Osteocyte (in vitro differentiated cells): ENCODE measurements around the gene C2CD4A. TPM values are rescaled to one million over a fixed set of nuclear protein-coding genes. Genes with fewer than 3 reads are reported as not detected.
A peak's percentile ranks its signal among the peaks of the same experiment; 100 is the strongest.

Experiments
- DNase-seq: peaks from one replicate; pipeline ENCODE4 v3.0.0; 2021; ENCODE audit warnings: mixed read lengths; ENCODE audit not compliant: unreplicated experiment; ENCODE audit errors: extremely low spot score
- H3K27ac Mint-ChIP-seq: one replicate; pipeline ENCODE4 v1.8.0; 2021; ENCODE audit warnings: mild to moderate bottlenecking, mixed read lengths; ENCODE audit not compliant: unreplicated experiment
- H3K27me3 Mint-ChIP-seq: one replicate; pipeline ENCODE4 v1.8.0; 2021; ENCODE audit warnings: mixed read lengths; ENCODE audit not compliant: unreplicated experiment
- H3K36me3 Mint-ChIP-seq: one replicate; pipeline ENCODE4 v1.8.0; 2021; ENCODE audit warnings: mixed read lengths; ENCODE audit not compliant: unreplicated experiment
- H3K4me1 Mint-ChIP-seq: one replicate; pipeline ENCODE4 v1.8.0; 2021; ENCODE audit warnings: mixed read lengths; ENCODE audit not compliant: unreplicated experiment
- H3K4me3 Mint-ChIP-seq: one replicate; pipeline ENCODE4 v1.8.0; 2021; ENCODE audit warnings: mild to moderate bottlenecking, moderate library complexity, mixed read lengths; ENCODE audit not compliant: unreplicated experiment
- H3K9me3 Mint-ChIP-seq: one replicate; pipeline ENCODE4 v1.8.0; 2021; ENCODE audit warnings: mixed read lengths; ENCODE audit not compliant: unreplicated experiment
- total RNA-seq: library from RNA; stranded (reverse); gene quantifications from 2 replicates; pipeline ENCODE4 v1.2.1, GENCODE V29; 2021
- TF ChIP-seq, protein P1 (sequence below): fragments of 200-600 bp; sonication (generic); IDR thresholded peaks from 2 replicates; pipeline ENCODE4 v1.5.0; 2021; ENCODE audit warnings: antibody characterized with exemption, mild to moderate bottlenecking, moderate library complexity

The C2CD4A gene
- total RNA-seq, 1 donor from 2014 or later, result not detected

DNA sequence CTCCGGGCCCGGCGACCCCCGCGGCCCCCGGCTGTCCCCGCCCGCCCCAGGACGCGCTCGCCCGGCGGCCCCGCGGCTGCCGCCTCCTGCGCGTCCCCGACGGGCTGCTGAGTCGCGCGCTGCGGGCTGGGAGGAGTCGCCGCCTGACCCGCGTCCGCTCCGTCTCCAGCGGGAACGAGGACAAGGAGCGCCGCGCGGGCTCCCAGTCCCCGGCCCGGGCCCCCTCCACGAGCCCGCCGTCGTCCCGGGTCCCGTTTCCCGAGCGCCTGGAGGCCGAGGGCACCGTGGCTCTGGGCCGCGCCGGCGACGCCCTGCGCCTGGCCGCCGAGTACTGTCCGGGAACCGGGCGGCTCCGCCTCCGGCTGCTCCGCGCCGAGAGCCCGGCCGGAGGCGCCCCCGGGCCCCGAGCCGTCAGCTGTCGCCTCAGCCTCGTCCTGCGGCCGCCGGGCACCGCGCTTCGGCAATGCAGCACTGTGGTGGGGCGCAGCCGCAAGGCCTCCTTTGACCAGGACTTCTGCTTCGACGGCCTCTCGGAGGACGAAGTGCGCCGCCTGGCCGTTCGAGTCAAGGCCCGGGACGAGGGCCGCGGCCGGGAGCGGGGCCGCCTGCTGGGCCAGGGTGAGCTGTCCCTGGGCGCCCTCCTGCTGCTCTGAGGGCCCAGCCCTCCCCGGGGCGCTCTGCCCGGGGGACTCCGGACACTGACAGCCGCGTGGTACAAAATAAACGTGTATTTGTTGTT is 1.5 kb downstream of the C2CD4A start:
- Mint-ChIP-seq H3K9me3 (no peaks in the 10 kb centered on the region), H3K36me3 (no peaks in the 10 kb centered on the region), H3K4me3 (peak overlapping the region; percentile 47), H3K27ac (no peak overlapping the region), H3K4me1 (peaks cover 28% of the 10 kb centered on the region), H3K27me3 (peaks cover 21% of the 10 kb centered on the region)
- no peak for DNase-seq
- TF ChIP-seq, protein P1, sequence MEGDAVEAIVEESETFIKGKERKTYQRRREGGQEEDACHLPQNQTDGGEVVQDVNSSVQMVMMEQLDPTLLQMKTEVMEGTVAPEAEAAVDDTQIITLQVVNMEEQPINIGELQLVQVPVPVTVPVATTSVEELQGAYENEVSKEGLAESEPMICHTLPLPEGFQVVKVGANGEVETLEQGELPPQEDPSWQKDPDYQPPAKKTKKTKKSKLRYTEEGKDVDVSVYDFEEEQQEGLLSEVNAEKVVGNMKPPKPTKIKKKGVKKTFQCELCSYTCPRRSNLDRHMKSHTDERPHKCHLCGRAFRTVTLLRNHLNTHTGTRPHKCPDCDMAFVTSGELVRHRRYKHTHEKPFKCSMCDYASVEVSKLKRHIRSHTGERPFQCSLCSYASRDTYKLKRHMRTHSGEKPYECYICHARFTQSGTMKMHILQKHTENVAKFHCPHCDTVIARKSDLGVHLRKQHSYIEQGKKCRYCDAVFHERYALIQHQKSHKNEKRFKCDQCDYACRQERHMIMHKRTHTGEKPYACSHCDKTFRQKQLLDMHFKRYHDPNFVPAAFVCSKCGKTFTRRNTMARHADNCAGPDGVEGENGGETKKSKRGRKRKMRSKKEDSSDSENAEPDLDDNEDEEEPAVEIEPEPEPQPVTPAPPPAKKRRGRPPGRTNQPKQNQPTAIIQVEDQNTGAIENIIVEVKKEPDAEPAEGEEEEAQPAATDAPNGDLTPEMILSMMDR, result peak; percentile 16

DNA sequence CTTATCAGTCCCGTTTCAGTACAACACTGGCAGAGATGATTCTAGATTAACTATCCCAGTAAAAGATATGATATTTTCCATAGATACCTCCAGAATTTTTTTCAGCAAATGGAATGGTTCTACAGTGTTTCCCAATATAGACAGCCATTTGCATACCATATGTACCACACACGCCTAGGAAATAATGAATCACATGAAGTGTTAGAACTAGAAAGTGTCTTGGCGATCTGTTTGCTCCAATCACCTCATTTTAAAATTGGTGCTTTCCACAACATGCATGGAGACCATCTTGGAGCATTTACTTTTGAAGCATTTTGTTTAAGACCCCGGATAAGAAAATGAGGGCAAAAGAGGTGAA is 2.0 kb downstream of the C2CD4A start:
- DNase-seq, result no peak
- Mint-ChIP-seq H3K27ac (no peak overlapping the region), H3K4me3 (peak overlapping the region; percentile 47), H3K4me1 (peaks cover 25% of the 10 kb centered on the region), H3K36me3 (no peaks in the 10 kb centered on the region), H3K27me3 (peaks cover 27% of the 10 kb centered on the region), H3K9me3 (no peaks in the 10 kb centered on the region)
- TF ChIP-seq, protein P1, result no peak

DNA sequence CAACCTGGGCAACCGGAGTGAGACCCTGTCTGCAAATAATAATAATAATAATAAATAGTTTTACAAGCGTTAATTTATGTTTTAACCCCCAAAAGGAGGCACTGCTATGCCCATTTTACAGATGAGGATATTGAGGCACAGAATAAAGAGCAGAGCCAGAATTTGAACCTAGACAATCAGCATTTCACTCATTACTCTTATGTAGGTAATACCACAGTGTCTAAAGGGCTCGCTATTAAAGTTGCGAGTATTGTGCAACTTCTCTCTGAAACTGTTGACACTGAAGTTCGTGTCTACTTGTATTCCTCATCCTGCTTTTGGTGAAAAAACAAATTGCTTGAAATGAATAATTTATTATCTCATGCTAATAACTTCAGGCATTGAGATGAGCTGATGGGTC is 2.8 kb downstream of the C2CD4A start:
- H3K4me1 Mint-ChIP-seq, result peaks cover 19% of the 10 kb centered on the region
- no peak for DNase-seq
- H3K27me3 Mint-ChIP-seq, result peaks cover 34% of the 10 kb centered on the region
- H3K36me3 Mint-ChIP-seq, result no peaks in the 10 kb centered on the region
- H3K9me3 Mint-ChIP-seq, result no peaks in the 10 kb centered on the region
- TF ChIP-seq, protein P1, result no peak
- no peak overlapping the region for H3K4me3 Mint-ChIP-seq
- H3K27ac Mint-ChIP-seq, result no peak overlapping the region

DNA sequence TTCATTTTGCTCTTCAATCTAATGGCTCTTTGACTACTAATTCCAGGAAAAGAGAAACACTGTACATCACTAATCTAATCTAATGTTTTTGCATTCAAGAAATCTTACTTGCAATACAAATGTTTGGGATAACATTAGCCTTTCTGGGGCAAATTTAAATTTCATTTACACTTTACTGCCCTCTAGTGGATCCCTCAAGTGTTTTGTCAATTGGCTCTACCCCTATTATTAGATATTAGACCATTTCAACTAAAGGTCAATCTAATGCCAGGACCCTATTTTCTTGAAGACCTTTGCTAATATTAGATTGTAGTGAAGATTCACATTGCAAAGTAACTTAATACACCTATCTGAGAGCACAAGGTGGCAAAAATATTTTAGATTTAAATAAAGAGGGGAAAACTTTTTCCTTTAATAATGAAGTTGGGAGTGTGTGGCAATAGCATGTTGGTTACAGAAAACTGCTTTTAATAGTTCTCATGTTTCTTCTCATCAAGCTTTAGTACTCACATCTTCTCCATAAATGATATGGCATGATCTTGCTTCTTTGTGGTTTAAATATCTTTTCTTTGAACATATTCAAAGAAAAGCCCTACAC is 5.0 kb downstream of the C2CD4A start:
- Mint-ChIP-seq H3K36me3 (no peaks in the 10 kb centered on the region), H3K4me1 (peaks cover 13% of the 10 kb centered on the region), H3K27ac (no peak overlapping the region), H3K4me3 (no peak overlapping the region), H3K27me3 (peaks cover 33% of the 10 kb centered on the region), H3K9me3 (no peaks in the 10 kb centered on the region)
- TF ChIP-seq, protein P1, result peak; percentile 73
- DNase-seq, result no peak

DNA sequence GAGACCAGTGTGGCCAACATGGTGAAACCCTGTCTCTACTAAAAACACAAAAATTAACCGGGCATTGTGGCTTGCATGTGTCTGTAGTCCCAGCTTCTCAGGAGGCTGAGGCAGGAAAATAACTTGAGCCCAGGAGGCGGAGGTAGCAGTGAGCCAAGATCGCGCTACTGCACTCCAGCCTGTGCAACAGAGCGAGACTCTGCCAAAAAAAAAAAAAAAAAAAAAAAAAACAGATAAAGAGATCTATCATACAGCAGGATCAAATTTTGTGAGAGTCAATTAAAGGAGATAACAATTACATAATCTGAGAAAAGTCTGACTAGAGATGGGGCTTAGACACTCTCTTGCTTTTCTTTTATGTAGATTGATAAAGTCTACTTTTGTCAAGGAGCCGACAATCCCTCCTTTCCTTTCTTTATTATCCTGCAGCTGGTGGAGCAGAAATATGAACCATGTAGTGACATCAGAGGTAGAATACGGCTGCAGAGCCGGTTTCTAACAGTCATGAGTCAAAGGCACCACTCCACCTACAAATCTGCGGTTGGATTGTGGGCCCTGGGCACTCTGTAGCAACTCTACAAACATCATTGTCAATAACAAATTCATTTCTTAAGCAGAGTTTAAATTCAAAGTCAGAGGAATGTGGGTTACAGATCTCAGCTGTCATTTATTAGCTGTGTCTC is 9.0 kb downstream of the C2CD4A start:
- no peaks in the 10 kb centered on the region for H3K36me3 Mint-ChIP-seq
- DNase-seq, result no peak
- H3K9me3 Mint-ChIP-seq, result no peaks in the 10 kb centered on the region
- H3K27ac Mint-ChIP-seq, result no peak overlapping the region
- H3K27me3 Mint-ChIP-seq, result peaks cover 32% of the 10 kb centered on the region
- TF ChIP-seq, protein P1, result no peak
- no peaks in the 10 kb centered on the region for H3K4me1 Mint-ChIP-seq
- no peak overlapping the region for H3K4me3 Mint-ChIP-seq
